ENCODE results near the gene DNAJC4. TPM values are rescaled to one million over a fixed set of nuclear protein-coding genes. Genes with fewer than 3 reads are reported as not detected.
A peak's percentile ranks its signal among the peaks of the same experiment; 100 is the strongest.

DNAJC4 gene
- polyA plus RNA-seq, 3 donors = 25.5 to 78.9 (median 32.5) TPM

DNA sequence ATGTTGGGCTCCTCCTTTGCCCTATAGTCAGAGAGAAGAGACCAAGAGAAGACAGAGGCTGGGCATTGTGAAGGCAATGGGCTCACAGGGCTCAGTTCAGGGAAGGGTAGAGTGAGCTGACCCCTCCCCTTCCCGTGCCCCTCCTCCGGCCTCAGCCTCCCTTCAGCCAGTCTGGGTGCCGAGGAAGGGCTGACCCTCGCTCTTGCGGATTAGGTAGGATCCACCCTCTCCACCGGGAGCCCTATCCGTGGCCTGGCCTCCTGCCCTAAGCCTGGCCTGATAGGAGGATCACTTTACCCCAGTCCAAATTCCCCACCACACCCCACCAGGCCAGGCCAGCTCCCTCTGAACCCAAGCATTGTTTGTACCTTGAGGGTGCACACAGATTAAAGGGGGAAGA, 18.2 kb downstream of the DNAJC4 start:
- Histone ChIP-seq H2AFZ (ENCODE audit: insufficient read depth, low read depth, low read length, poor library complexity, severe bottlenecking) (no peak overlapping the region), H3K27me3 (ENCODE audit: control insufficient read depth in 2 of 2, insufficient read depth in 2 of 2, low read length in 2 of 2) (no peaks in the 10 kb centered on the region), H3K27ac (ENCODE audit: low read depth in 1 of 2, low read length in 2 of 2) (no peak overlapping the region), H3K4me1 (ENCODE audit: control insufficient read depth in 1 of 2, insufficient read depth in 2 of 2, low read length in 2 of 2) (peaks cover 52 to 72% of the 10 kb centered on the region in 2 donors), H3K4me2 (replicated peaks; ENCODE audit: extremely low read depth, low read length, poor library complexity, severe bottlenecking) (no peak overlapping the region), H3K9me3 (replicated peaks in 1 of 2; ENCODE audit: control insufficient read depth in 1 of 2, insufficient read depth in 1 of 2, low read length in 2 of 2) (no peaks in the 10 kb centered on the region), H3K9ac (ENCODE audit: insufficient read depth, low read length, poor library complexity, severe bottlenecking) (no peak overlapping the region), H3K79me2 (ENCODE audit: insufficient read depth, low read length) (peaks cover 36% of the 10 kb centered on the region), H3K4me3 (replicated peaks in 1 of 3; ENCODE audit: low read depth in 2 of 3, low read length in 3 of 3) (no peak overlapping the region), H4K20me1 (ENCODE audit: insufficient read depth, low read length) (peaks cover 16% of the 10 kb centered on the region), H3K36me3 (replicated peaks in 1 of 2; ENCODE audit: control insufficient read depth in 1 of 2, insufficient read depth in 2 of 2, low read length in 2 of 2) (peaks cover 5 to 7% of the 10 kb centered on the region in 2 donors)
- DNase-seq = no peak
- TF ChIP-seq CTCF (IDR thresholded peaks at IDR 0.05) = no peak
- intact Hi-C loops (cut with micrococcal nuclease) = no loop called here
- peak overlapping the region in 1 of 7 donors; percentile 76 for H3K27ac Mint-ChIP-seq
- H3K27me3 Mint-ChIP-seq (ENCODE audit: low read depth in 3 of 3) = peaks cover 3 to 10% (median 7%) of the 10 kb centered on the region in 3 donors
- H3K9me3 Mint-ChIP-seq = no peaks in the 10 kb centered on the region
- peaks cover 7 to 8% of the 10 kb centered on the region in 2 donors for H3K36me3 Mint-ChIP-seq
- 84% methylated on average over 5 of the region's 7 CpGs for WGBS (ENCODE audit: insufficient coverage)
- no peak overlapping the region for H3K4me3 Mint-ChIP-seq
- H3K4me1 Mint-ChIP-seq = peaks cover 47% of the 10 kb centered on the region

DNA sequence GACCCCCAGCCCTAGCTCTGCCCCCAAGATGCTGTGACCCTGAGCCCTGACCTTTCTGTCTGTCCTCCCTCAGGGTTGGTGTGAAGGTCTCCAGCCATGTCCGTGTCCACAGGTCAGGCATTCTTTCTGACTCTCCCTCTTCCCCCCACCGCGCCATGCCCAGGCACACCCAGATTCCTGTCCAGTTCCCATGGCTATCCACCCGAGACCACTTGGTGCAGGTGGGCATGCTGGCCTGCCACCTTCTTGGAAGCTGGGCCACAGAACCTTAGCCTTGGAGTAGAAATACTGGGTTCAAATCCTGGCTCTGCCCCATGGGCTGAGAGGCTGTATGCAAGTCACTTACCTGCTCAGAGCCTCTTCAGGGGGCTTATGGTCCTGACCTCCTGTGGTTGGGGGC, 18.7 kb downstream of the DNAJC4 start:
- H4K20me1 ChIP-seq (ENCODE audit: insufficient read depth, low read length) = peaks cover 20% of the 10 kb centered on the region
- Mint-ChIP-seq H3K27me3 (ENCODE audit: low read depth in 3 of 3) (peaks cover 3 to 10% (median 7%) of the 10 kb centered on the region in 3 donors), H3K4me3 (no peak overlapping the region), H3K36me3 (peaks cover 2 to 7% of the 10 kb centered on the region in 2 donors), H3K27ac (peak overlapping the region in 1 of 7 donors; percentile 41), H3K9me3 (no peaks in the 10 kb centered on the region), H3K4me1 (peaks cover 51% of the 10 kb centered on the region)
- no peak for DNase-seq
- H3K4me3 ChIP-seq (replicated peaks in 1 of 3; ENCODE audit: low read depth in 2 of 3, low read length in 3 of 3) = no peak overlapping the region
- no peak overlapping the region for H3K27ac ChIP-seq (ENCODE audit: low read depth in 1 of 2, low read length in 2 of 2)
- no peaks in the 10 kb centered on the region for H3K27me3 ChIP-seq (ENCODE audit: control insufficient read depth in 2 of 2, insufficient read depth in 2 of 2, low read length in 2 of 2)
- no peak overlapping the region for H3K4me2 ChIP-seq (replicated peaks; ENCODE audit: extremely low read depth, low read length, poor library complexity, severe bottlenecking)
- no peaks in the 10 kb centered on the region for H3K9me3 ChIP-seq (replicated peaks in 1 of 2; ENCODE audit: control insufficient read depth in 1 of 2, insufficient read depth in 1 of 2, low read length in 2 of 2)
- no peak for TF ChIP-seq CTCF (IDR thresholded peaks at IDR 0.05)
- H3K9ac ChIP-seq (ENCODE audit: insufficient read depth, low read length, poor library complexity, severe bottlenecking) = no peak overlapping the region
- H3K4me1 ChIP-seq (ENCODE audit: control insufficient read depth in 1 of 2, insufficient read depth in 2 of 2, low read length in 2 of 2) = peaks cover 53 to 76% of the 10 kb centered on the region in 2 donors
- no peak overlapping the region for H2AFZ ChIP-seq (ENCODE audit: insufficient read depth, low read depth, low read length, poor library complexity, severe bottlenecking)
- peaks cover 1 to 3% of the 10 kb centered on the region in 2 donors for H3K36me3 ChIP-seq (replicated peaks in 1 of 2; ENCODE audit: control insufficient read depth in 1 of 2, insufficient read depth in 2 of 2, low read length in 2 of 2)
- intact Hi-C loops (cut with micrococcal nuclease) = no loop called here
- WGBS (ENCODE audit: insufficient coverage) = 74% methylated on average over 4 of the region's 4 CpGs
- H3K79me2 ChIP-seq (ENCODE audit: insufficient read depth, low read length) = peaks cover 33% of the 10 kb centered on the region
